Motor neuron (in vitro differentiated cells): ENCODE data around the gene CSRP1. TPM values are rescaled to one million over a fixed set of nuclear protein-coding genes. Genes with fewer than 3 reads are reported as not detected.
"Not testable (repeated sequence)": the region's sequence is repeated elsewhere in the genome, so short reads cannot be mapped to it uniquely, and the experiment has no call there.

Source experiments
- ATAC-seq, 8 experiments: fragments of 200-7000 bp; cut with Tn5 transposase; replicated peaks in 6 of 8; 2 replicates each; pipeline ENCODE4 v1.8.0; 2021; ENCODE audit warnings: mild to moderate bottlenecking in 8 of 8, moderate library complexity in 8 of 8
- H3K27ac ChIP-seq, 2 donors: fragments of 250-450 bp; sonication (Bioruptor Pico); 2 replicates each; pipeline ENCODE4 v1.9.0; 2021; ENCODE audit warnings: antibody characterized with exemption in 2 of 2, mild to moderate bottlenecking in 2 of 2, moderate library complexity in 1 of 2
- H3K4me1 ChIP-seq, 2 donors: fragments of 250-450 bp; sonication (Bioruptor Pico); replicated peaks in 1 of 2; 2 replicates each; pipeline ENCODE4 v1.6.1; 2021; ENCODE audit warnings: antibody characterized with exemption in 2 of 2, mild to moderate bottlenecking in 2 of 2, moderate library complexity in 1 of 2
- H3K4me3 ChIP-seq, 5 donors: fragments of 250-450 bp; sonication (Bioruptor Pico); 2 replicates each; pipeline ENCODE4 v1.9.0; 2021; ENCODE audit warnings: antibody characterized with exemption in 5 of 5, mild to moderate bottlenecking in 5 of 5, moderate library complexity in 4 of 5
- WGBS, 10 experiments: fragments of 450-650 bp; shearing (Covaris generic); methylation state at CpG; one replicate each; pipeline ENCODE4 v1.0.0; 2022; 5-methylcytosine and 5-hydroxymethylcytosine counted together
- in situ Hi-C, 9 experiments: fragments of 400-800 bp; cut with MboI; loops; one replicate each; pipeline ENCODE4 v1.15.0; 2021; ENCODE audit warnings: low sequenced_read_pairs in 9 of 9, low pct_unique_long_range_greater_than_20kb in 2 of 9; ENCODE audit not compliant: unreplicated experiment in 9 of 9
- total RNA-seq, 8 experiments: library from RNA; unstranded; fragments of 300-600 nt; gene quantifications; 2 replicates each; pipeline versions ENCODE4 v1.2.3 to v1.2.4, GENCODE V29; 2022

CSRP1 gene
- total RNA-seq, 8 experiments from 2014 or later: 9.0 to 109 (median 54.9) TPM

- in situ Hi-C loops: no loop called here
- H3K4me3 ChIP-seq: no peak overlapping the region
- ATAC-seq: no peak
- H3K4me1 ChIP-seq: peaks cover 5 to 11% of the 10 kb centered on the region in 2 donors
- no peak overlapping the region for H3K27ac ChIP-seq
- 65 to 100% (median 70%) methylated on average over 1 to 8 of the region's 8 CpGs; no CpG with 5 or more reads in 3 of the 10 experiments for WGBS, 10 experiments
Measured at GRCh38 chr1:201475915-201476669, 30.8 kb downstream of the CSRP1 start.

DNA sequence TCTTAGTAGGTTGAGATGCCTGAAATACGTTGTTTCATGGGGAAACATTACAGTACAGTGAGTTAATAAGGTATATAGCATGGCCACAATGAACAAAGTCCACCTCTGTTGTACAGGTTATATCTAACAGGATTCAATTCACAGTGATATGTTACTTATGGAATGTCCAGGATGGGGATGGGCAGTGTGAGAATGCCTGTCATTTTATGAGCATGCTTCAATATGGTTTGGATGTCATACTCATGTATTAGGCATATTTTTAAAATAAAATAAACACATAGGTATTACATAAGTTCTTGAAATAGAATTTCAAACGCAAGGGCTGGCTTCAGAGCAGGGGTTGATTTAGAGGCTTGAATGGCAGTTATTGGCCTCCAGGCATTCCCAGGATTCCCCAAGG, 31.8 kb downstream of the CSRP1 start:
- H3K4me3 ChIP-seq: no peak overlapping the region
- peak in 1 of 8 experiments; percentile 9 for ATAC-seq
- 0 to 73% (median 66%) methylated on average over 1 to 2 of the region's 2 CpGs; no CpG with 5 or more reads in 1 of the 10 experiments for WGBS, 10 experiments
- in situ Hi-C loops: no loop called here
- H3K27ac ChIP-seq: no peak overlapping the region
- H3K4me1 ChIP-seq: peaks cover 4 to 5% of the 10 kb centered on the region in 2 donors

GRCh38 chr1:201473296-201473695, 33.6 kb downstream of the CSRP1 start:
- in situ Hi-C loops: no loop called here
- Histone ChIP-seq H3K27ac (no peak overlapping the region), H3K4me3 (no peak overlapping the region), H3K4me1 (peaks cover 9 to 11% of the 10 kb centered on the region in 2 donors)
- WGBS, 10 experiments: 79 to 100% (median 95%) methylated on average over 1 to 2 of the region's 2 CpGs; no CpG with 5 or more reads in 1 of the 10 experiments
- ATAC-seq: no peak

- in situ Hi-C loops, ATAC-seq, H3K27ac ChIP-seq, H3K4me3 ChIP-seq: not testable (repeated sequence)
- peaks cover 14 to 19% of the 10 kb centered on the region in 2 donors for H3K4me1 ChIP-seq
- 91 to 100% (median 96%) methylated on average over 1 to 5 of the region's 8 CpGs; no CpG with 5 or more reads in 6 of the 10 experiments for WGBS, 10 experiments
Measured at GRCh38 chr1:201472321-201472720, 34.6 kb downstream of the CSRP1 start.

GRCh38 chr1:201471772-201472171, 35.2 kb downstream of the CSRP1 start:
- H3K4me3 ChIP-seq: no peak overlapping the region
- H3K27ac ChIP-seq: no peak overlapping the region
- H3K4me1 ChIP-seq: peaks cover 18 to 24% of the 10 kb centered on the region in 2 donors
- ATAC-seq: no peak
- in situ Hi-C loops: no loop called here
- 20 to 100% (median 85%) methylated on average over 1 to 3 of the region's 3 CpGs; no CpG with 5 or more reads in 3 of the 10 experiments for WGBS, 10 experiments

DNA sequence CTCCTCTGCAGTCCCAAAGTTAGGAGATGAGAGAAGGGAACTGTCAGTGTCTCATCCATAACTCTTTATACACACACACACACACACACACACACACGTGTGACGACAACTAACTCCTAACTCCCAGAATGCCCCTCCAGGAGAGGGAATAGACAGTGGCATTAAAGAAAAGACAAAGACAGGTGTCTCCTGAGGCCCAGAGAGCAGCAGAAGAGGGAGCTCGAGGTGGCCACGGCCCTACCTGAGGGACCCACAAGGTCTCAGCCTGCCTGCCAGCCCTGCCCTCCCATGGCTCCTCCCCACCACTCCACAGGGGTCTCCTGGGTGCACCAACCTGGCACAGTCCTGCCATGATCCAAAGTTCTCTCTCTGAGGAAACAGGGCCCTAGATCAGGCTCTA, 36.3 kb downstream of the CSRP1 start:
- Histone ChIP-seq H3K4me3 (no peak overlapping the region), H3K27ac (no peak overlapping the region), H3K4me1 (peaks cover 24% of the 10 kb centered on the region in 2 donors)
- no peak for ATAC-seq
- 43 to 62% (median 60%) methylated on average over 2 to 4 of the region's 4 CpGs; no CpG with 5 or more reads in 7 of the 10 experiments for WGBS, 10 experiments
- in situ Hi-C loops: no loop called here

DNA sequence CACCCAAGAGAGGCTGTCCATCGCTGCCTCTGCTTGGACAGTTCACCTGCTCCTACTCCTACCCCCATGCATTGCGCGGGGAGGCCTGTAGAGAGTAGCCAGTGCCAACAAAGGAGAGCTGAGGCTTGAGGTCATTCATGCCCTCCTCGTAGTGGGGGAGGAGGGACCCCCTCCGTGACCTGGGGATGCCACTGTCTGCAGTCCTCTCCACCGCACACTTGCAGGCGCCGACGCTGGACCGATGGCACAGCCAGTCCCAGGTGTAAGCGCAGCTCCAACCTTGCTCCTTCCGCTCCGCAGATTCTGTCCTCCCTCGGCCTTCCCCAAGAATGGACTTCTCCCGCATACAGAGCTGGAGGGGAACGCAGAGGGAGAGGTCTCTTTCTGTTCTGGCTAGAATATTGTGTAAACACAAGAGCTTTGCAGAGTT, 37.3 kb downstream of the CSRP1 start:
- H3K4me3 ChIP-seq: peak overlapping the region; percentile 53 to 84 (median 62)
- peaks cover 24% of the 10 kb centered on the region in 2 donors for H3K4me1 ChIP-seq
- in situ Hi-C loops: no loop called here
- WGBS, 10 experiments: 16 to 80% (median 56%) methylated on average over 2 to 9 of the region's 16 CpGs; no CpG with 5 or more reads in 3 of the 10 experiments
- peak overlapping the region; percentile 83 to 87 for H3K27ac ChIP-seq
- no peak for ATAC-seq

DNA sequence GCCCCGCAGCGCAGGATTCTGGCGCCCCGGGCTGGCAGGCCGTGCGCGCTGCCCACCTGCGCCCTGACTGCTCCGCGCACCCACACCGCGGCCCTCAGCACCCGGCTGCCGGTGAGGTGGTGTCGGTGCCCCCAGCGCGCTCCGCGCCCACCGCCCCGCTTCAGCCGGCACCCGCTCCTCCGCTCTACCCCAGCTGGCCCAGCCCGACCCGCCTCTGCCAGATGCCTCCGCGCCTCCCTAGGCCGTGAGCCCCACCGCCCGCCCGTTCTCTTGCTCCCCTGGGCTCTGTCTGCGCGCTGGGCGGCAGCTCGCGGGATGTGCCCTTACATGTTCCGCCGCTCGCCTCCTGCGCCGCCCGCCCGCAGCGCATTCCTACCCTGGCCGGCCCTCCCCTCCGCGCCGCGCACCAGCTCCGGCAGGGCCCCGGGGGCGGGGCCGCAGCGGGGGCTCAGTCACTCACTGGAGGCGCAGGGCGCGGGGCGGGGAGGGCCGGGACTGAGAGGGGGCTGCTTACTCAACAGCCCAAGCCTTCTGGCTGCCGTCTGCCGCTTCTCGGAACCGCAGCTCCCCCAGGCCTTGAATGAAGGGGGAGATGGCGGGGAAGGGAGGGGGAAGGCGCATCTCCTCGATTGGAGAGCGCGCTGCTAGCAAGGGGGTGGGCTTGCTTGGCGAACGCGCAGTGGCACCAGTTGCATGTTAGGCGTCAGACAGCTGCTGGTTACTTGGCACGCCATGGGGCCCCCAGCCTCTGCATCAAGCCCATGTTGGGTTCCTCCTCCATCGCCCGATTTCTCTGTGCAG, 37.9 kb downstream of the CSRP1 start, which contains the start of gene PHLDA3:
PHLDA3 (minus strand) TSS at position 345 of the 801 bp plus-strand sequence. CDS start 402 bp downstream, outside the sequence.
- peaks cover 24 to 28% of the 10 kb centered on the region in 2 donors for H3K4me1 ChIP-seq
- in situ Hi-C loops: no loop called here
- H3K27ac ChIP-seq: peak within 1 kb of the TSS; percentile 83 to 87
- WGBS, 10 experiments: 0 to 1% (median 0%) methylated on average over 2 to 12 of the region's 76 CpGs; no CpG with 5 or more reads in 7 of the 10 experiments
- peak within 1 kb of the TSS; percentile 53 to 84 (median 62) for H3K4me3 ChIP-seq
- ATAC-seq: peak; percentile 79 to 92 (median 90)

DNA sequence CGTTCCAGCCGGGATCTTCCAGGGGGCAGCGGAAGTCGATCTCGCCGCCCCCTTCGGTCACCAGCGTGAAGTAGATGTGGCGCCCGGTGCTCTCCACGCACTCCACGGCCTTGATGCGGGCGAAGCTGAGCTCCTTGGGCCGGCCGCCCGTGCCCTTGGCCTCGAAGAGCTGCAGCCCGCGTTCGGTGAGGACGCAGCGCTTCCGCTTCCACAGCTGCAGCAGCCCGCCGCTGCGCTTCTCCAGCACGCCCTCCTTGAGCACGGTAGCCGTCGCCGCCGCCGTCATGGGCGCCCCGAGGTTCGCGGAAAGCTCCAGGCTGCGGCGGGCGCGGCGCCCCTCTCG, 38.5 kb downstream of the CSRP1 start:
- Histone ChIP-seq H3K27ac (peak overlapping the region; percentile 83 to 87), H3K4me1 (peaks cover 24 to 28% of the 10 kb centered on the region in 2 donors), H3K4me3 (peak overlapping the region; percentile 53 to 84 (median 62))
- in situ Hi-C loops: no loop called here
- peak in 5 of 8 experiments; percentile 2 to 49 (median 23) for ATAC-seq
- WGBS, 10 experiments: 0 to 2% (median 0%) methylated on average over 2 to 26 of the region's 44 CpGs; no CpG with 5 or more reads in 6 of the 10 experiments

- WGBS, 10 experiments: 71% methylated on average over 2 of the region's 3 CpGs; no CpG with 5 or more reads in 9 of the 10 experiments
- in situ Hi-C loops: no loop called here
- Histone ChIP-seq H3K4me1 (peaks cover 28% of the 10 kb centered on the region in 2 donors), H3K27ac (no peak overlapping the region), H3K4me3 (peak overlapping the region in 2 of 5 donors; percentile 1 to 84)
- no peak for ATAC-seq
Measured at GRCh38 chr1:201466492-201466891, 40.4 kb downstream of the CSRP1 start.

DNA sequence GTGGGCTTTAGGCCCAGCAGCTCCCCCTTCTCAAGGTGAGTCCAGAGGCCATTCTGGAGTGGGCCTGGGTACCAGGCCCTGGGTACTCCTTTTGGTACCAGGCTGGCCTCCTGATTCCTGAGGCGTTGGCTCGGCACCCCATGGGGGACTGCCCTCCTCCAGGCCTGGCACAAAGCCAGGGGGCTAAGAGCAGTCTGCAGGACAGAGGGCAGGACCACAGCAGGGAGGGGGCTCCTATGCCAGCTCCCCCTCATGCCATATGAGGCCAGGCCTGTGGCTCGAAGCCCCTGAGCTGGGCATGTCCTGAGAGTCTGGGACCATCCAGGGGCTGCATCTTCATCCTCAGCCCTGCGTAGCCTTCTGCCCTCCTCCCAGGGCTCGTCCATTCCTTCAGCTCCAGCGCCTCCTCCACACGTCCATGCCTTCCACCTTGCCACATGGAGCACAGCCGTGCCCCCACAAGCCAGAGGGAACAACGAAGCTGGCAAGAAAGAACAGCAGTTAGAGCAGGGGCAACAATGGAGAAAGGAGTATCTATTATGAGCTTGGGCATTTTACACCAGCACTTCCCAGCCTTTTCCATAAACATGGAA, 41.1 kb downstream of the CSRP1 start:
- in situ Hi-C loops: no loop called here
- Histone ChIP-seq H3K27ac (no peak overlapping the region), H3K4me1 (peaks cover 34 to 35% of the 10 kb centered on the region in 2 donors), H3K4me3 (no peak overlapping the region)
- ATAC-seq: no peak
- 65 to 100% (median 92%) methylated on average over 2 to 5 of the region's 9 CpGs; no CpG with 5 or more reads in 3 of the 10 experiments for WGBS, 10 experiments

- no peak overlapping the region for H3K27ac ChIP-seq
- WGBS, 10 experiments: 79 to 92% (median 80%) methylated on average over 1 to 6 of the region's 7 CpGs; no CpG with 5 or more reads in 5 of the 10 experiments
- no peak overlapping the region for H3K4me3 ChIP-seq
- H3K4me1 ChIP-seq: peaks cover 27 to 28% of the 10 kb centered on the region in 2 donors
- peak in 2 of 8 experiments; percentile 2 to 8 for ATAC-seq
- in situ Hi-C loops: no loop called here
Measured at GRCh38 chr1:201463071-201463552, 43.8 kb downstream of the CSRP1 start.
